Subcutaneous adipose tissue (tissue), 4 donors: ENCODE results near the gene PCNX2. TPM values are rescaled to one million over a fixed set of nuclear protein-coding genes. Genes with fewer than 3 reads are reported as not detected.

Experiments used
- CTCF ChIP-seq: fragments of 450-650 bp; IDR thresholded peaks from one replicate; pipeline ENCODE4 v1.5.1; 2016; ENCODE audit warnings: low read depth, mild to moderate bottlenecking, control low read depth, antibody characterized with exemption, moderate library complexity
- total RNA-seq, 4 donors: library from RNA; depleted of rRNA; stranded (reverse); fragments of >200 nt; gene quantifications; one replicate each; pipeline ENCODE4 v1.1.0, GENCODE V29; 2016

Gene PCNX2
- total RNA-seq, 4 donors from 2014 or later = 13.0 to 33.1 (median 18.4) TPM

DNA sequence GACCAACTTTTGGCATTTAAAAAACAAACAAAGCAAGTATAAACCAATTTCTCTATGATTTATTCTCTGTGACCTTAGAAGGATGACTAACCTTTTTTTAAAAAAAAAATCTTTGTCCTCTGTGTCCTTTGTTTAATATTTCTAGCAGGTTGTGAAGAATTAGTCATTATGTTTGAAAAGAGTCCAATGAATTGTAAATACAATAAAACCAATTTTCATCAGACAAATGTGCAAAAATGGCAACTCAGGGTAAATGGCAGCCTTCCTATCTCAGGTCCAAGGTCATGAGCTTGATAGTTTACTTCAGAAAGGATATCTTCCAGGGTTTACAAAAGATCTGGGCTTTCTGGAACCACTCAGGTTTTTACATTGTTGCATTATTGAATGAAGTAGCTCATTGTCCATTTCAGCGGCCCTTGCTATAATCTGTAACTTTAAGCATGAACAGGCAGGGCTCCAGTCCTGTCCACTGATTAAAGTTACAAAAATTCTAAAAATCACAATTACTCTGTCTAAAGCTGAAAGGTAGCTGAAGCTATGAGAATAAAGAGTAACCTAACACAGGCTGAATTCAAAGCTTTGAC, 20.3 kb upstream of the PCNX2 start:
- no peak for TF ChIP-seq CTCF

DNA sequence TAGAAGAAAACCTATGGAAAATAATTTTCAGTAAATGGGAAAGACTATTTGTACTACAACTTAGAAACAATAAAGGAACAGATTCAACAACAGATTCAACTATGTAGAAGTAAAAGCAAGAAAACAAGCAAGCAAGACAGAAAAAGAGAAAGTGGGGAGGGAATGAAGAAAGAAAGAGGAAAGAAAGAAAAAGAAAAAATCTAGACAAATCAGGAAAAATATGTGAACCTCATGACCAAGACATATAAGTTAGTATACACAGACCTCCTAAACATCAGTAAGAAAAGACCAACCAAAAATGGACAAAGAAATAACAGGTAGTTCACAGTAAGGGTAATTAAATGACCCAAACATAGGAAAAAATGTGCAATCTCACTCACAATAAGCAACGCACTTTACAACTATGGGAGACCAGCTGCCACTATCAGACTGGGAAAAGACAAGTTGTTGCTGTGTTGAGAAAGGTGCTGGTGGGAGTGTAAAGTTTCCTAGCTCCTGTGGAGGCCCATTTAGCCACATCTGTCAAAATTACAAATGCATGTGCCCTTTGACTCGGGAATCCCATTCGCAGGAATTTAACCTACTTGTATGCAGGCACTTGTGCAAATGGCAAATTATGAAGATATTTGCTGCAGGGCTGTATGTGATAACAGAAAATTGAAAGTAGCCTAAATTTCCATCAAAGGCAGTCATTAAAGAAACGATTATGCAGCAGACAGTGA, 18.1 kb upstream of the PCNX2 start:
- no peak for TF ChIP-seq CTCF

GRCh38 chr1:233304489-233305102, 9.1 kb upstream of the PCNX2 start:
- TF ChIP-seq CTCF = no peak

GRCh38 chr1:233300326-233300725, 4.8 kb upstream of the PCNX2 start:
- no peak for TF ChIP-seq CTCF

- no peak for TF ChIP-seq CTCF
These were observed 3.9 kb upstream of the PCNX2 start for GRCh38 chr1:233299450-233299849.

- no peak for TF ChIP-seq CTCF
These were observed 424 bp upstream of the PCNX2 start for GRCh38 chr1:233295975-233296322.

DNA sequence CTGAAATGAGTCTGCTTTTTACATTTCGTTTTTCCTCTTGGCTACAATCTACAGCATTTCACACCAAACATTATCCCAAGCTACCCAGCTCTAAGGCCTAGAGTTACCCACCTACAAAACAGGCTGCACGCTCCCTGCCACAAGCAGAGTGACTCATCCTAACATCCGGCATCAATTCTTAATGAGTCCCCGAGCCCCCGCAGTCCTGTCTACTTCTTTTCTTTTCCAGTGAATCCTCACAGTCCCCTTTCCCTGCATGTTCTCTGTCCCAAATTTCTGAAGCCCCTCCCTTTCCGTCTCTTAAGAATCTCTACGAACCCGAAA, 650 bp downstream of the PCNX2 start:
- TF ChIP-seq CTCF = no peak
